Measurements from ENCODE around the gene ZNF292.
"Not testable (repeated sequence)": the region's sequence is repeated elsewhere in the genome, so short reads cannot be mapped to it uniquely, and the experiment has no call there.

Gene ZNF292

DNA sequence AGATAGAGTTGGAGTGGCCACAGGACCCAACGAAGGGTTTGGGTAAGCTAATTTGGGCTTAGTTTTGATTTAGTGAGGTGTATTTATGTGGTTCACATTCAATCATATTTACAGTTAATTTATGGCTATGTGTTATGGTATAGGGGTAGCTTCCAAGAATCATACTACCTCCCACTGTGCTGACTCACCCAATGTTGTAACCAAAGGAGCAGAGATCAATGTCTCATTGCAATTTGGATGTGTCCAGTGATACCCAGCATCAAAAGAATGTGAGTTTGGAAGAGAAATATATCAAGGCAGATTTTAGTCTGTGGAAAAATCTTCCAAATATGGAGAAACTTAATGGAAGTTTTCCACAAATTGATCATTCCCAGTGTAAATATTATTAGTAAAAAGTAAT is 141.8 kb downstream of the ZNF292 start:
- peak; percentile 68 for DNase-seq (ENCODE audit: low read depth)
- TF ChIP-seq, protein P1, sequence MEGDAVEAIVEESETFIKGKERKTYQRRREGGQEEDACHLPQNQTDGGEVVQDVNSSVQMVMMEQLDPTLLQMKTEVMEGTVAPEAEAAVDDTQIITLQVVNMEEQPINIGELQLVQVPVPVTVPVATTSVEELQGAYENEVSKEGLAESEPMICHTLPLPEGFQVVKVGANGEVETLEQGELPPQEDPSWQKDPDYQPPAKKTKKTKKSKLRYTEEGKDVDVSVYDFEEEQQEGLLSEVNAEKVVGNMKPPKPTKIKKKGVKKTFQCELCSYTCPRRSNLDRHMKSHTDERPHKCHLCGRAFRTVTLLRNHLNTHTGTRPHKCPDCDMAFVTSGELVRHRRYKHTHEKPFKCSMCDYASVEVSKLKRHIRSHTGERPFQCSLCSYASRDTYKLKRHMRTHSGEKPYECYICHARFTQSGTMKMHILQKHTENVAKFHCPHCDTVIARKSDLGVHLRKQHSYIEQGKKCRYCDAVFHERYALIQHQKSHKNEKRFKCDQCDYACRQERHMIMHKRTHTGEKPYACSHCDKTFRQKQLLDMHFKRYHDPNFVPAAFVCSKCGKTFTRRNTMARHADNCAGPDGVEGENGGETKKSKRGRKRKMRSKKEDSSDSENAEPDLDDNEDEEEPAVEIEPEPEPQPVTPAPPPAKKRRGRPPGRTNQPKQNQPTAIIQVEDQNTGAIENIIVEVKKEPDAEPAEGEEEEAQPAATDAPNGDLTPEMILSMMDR (conservative IDR thresholded peaks at IDR 0.05; ENCODE audit: low read depth, low read length), result no peak
- no peak overlapping the region for H3K4me3 ChIP-seq (ENCODE audit: low read depth, low read length)

DNA sequence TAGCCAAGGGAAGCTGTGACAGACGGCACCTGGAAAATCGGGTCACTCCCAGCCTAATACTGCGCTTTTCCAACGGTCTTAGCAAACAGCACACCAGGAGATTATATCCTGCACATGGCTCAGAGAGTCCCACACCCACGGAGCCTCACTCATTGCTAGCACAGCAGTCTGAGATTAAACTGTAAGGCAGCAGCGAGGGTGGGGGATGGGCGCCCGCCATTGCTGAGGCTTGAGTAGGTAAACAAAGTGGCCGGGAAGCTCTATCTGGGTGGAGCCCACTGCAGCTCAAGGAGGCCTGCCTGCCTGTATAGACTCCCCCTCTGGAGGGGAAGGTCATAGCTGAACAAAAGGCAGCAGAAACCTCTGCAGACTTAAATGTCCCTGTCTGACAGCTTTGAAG is 145.9 kb downstream of the ZNF292 start:
- DNase-seq (ENCODE audit: low read depth); H3K4me3 ChIP-seq (ENCODE audit: low read depth, low read length): not testable (repeated sequence)

DNA sequence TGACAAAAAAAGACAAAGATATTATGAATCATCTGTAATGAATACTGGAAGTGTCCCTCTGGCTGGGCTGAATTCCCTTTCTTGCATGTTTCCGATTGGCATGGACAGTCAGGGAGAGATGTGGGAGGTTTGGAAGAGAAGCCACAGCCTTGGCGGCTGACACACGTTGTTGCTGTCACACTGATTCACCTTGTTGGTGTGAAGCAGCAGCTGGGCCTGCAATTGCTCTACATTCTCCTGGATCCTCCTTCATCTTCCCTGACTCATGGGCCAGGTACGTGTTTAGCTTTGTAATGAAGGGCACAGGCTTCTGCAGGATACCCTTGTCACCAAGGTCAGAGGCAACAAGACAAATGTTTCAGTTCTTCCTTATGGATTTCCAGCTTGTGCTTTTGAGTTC is 153.6 kb downstream of the ZNF292 start:
- no peak overlapping the region for H3K4me3 ChIP-seq (ENCODE audit: low read depth, low read length)
- TF ChIP-seq, protein P1 (conservative IDR thresholded peaks at IDR 0.05; ENCODE audit: low read depth, low read length), result no peak
- DNase-seq (ENCODE audit: low read depth), result no peak

DNA sequence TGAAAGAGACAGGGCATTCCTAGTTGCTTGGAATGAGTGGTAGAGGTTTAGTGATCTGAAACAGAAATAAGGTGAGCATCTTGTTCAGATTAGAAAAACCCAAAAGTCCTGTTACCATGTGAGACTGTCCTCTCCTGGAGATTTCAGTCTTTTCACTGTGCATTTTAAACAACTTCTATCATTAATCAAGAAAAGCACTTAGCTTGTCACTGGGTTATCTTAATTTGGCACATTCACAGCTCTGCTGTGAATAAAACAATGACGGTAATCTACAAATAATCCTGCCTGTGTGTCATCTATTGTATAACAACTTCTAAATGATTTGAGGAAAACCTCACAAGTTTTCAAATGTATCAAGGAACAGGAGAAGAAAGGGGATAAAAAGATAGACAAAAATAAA is 157.5 kb downstream of the ZNF292 start:
- TF ChIP-seq, protein P1 (conservative IDR thresholded peaks at IDR 0.05; ENCODE audit: low read depth, low read length), result no peak

More for the DNA sequence above, 157.5 kb downstream of the ZNF292 start:
- H3K4me3 ChIP-seq (ENCODE audit: low read depth, low read length), result no peak overlapping the region
- no peak for DNase-seq (ENCODE audit: low read depth)

Measured in choroid plexus epithelial cell (primary cell).